Mammary epithelial cell (primary cell): ENCODE measurements around the gene MTFP1.

Experiments used
- EZH2 ChIP-seq: IDR thresholded peaks from 2 replicates; pipeline ENCODE4 v1.6.1; 2012; ENCODE audit warnings: low read length, inconsistent platforms, borderline replicate concordance
- TF ChIP-seq, protein P1 (sequence below), 2 donors: IDR thresholded peaks in 1 of 2; conservative IDR thresholded peaks in 1 of 2; 2 replicates each; pipeline ENCODE4 v1.5.1; 2011 to 2012; ENCODE audit warnings: inconsistent platforms in 2 of 2, low read length in 2 of 2, mild to moderate bottlenecking in 2 of 2, control low read depth in 1 of 2, low read depth in 1 of 2; ENCODE audit not compliant: insufficient read depth in 1 of 2; ENCODE audit errors: extremely low read depth in 1 of 2

DNA sequence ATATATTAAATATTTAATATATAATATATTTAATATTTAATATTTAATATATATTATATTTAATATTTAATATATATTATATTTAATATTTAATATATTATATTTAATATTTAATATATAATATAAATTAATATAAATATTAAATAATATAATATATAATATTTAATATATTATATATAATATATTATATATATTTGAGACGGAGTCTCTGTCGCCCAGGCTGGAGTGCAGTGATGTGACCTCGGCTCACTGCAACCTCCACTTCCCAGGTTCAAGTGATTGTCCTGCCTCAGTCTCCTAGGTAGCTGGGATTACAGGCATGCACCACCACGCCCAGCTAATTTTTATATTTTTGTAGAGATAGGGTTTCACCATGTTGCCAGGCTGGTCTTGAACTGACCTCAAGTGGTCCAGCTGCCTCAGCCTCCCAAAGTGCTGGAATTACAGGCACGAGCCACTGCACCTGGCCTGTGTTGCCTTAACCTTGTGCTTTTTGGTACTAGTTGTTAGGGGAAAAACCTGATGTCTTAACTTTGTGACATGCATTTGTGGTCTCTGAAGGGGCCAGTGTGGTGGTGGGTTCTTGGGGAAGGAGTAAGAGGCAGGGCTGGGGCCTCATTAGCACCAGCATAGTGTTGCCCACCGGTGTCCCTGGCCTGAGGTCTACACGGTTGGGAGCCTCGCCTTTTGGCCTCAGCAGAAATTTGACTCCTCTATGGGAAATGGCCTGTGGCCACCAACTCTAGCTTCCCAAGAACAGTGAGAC is 29.7 kb downstream of the MTFP1 start:
- TF ChIP-seq, protein P1, sequence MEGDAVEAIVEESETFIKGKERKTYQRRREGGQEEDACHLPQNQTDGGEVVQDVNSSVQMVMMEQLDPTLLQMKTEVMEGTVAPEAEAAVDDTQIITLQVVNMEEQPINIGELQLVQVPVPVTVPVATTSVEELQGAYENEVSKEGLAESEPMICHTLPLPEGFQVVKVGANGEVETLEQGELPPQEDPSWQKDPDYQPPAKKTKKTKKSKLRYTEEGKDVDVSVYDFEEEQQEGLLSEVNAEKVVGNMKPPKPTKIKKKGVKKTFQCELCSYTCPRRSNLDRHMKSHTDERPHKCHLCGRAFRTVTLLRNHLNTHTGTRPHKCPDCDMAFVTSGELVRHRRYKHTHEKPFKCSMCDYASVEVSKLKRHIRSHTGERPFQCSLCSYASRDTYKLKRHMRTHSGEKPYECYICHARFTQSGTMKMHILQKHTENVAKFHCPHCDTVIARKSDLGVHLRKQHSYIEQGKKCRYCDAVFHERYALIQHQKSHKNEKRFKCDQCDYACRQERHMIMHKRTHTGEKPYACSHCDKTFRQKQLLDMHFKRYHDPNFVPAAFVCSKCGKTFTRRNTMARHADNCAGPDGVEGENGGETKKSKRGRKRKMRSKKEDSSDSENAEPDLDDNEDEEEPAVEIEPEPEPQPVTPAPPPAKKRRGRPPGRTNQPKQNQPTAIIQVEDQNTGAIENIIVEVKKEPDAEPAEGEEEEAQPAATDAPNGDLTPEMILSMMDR (conservative IDR thresholded peaks at IDR 0.05 in 1 of 2, IDR thresholded peaks at IDR 0.05 in 1 of 2; ENCODE audit: extremely low read depth in 1 of 2, insufficient read depth in 1 of 2, low read depth in 1 of 2, low read length in 2 of 2), result no peak
- no peak for TF ChIP-seq EZH2
